Panc1 (cell line): ENCODE results near the gene ACSS3.

Experiments
- CTCF ChIP-seq: fragments of 450-650 bp; IDR thresholded peaks from 2 replicates; pipeline ENCODE4 v1.5.1; 2017; ENCODE audit warnings: mild to moderate bottlenecking
- POLR2AphosphoS5 ChIP-seq: IDR thresholded peaks from 2 replicates; pipeline ENCODE4 v1.6.1; 2012; ENCODE audit warnings: mild to moderate bottlenecking, low read depth, low read length, moderate library complexity

DNA sequence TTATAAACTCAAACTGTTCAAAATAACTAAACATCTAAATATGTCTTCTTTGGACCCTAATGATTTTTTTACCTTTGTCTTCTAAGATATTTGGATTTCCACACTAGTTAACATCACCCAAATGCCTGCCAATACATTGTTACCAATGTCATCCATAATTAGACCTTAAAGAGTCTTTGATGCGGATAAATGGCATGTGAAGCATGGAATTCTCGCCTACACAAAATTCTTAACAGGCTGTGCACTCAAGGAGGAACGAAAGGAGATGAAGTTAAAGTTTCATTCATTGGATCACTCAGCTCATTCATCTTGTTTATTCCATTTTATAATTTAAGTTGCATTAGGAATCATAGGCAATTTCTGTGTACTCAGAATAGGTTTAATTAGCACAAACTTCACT, 219.7 kb downstream of the ACSS3 start:
- TF ChIP-seq CTCF, result no peak
- TF ChIP-seq POLR2AphosphoS5, result no peak
